Heart left ventricle (tissue), 13 donors: ENCODE data around the gene ACOXL.
"Not testable (repeated sequence)": the region's sequence is repeated elsewhere in the genome, so short reads cannot be mapped to it uniquely, and the experiment has no call there.

ENCODE experiments used
- CTCF ChIP-seq, 12 donors: fragments of 200-600 bp; sonication (generic) in 4 of 12; IDR thresholded peaks; one replicate each; pipeline versions ENCODE4 v1.5.0 to v1.8.0; 2018 to 2022; ENCODE audit warnings: antibody characterized with exemption in 12 of 12, mild to moderate bottlenecking in 5 of 12
- POLR2A ChIP-seq, 2 donors: fragments of 450-650 bp; IDR thresholded peaks; one replicate each; pipeline ENCODE4 v1.6.1; 2017; ENCODE audit warnings: antibody characterized with exemption in 2 of 2, mild to moderate bottlenecking in 2 of 2, moderate library complexity in 2 of 2
- donor health status: ischemic (EF 13 %, LVEDD 7.1; RV severe dilation, severe dysfunction).
- donor health status: DM: no; HTN: yes; CAD: no.
- donor health status: DM: no; HTN: no; CAD: no.
- donor health status: ischemic (EF 25% LVEDD 6.9; RV normal size, moderate dysfunction).
- donor health status: ischemic (EF 25% LVEDD 5.7; RV mildly dilated, moderate dysfunction).
- donor health status: ischemic (EF 35%, LVEDD 5.7; RV mildly dilated, moderate dysfunction).
- donor health status: nonischemic (EF 11% LVEDD 7.7; RV severe dilation, severe dysfunction).
- donor health status: DM: yes; HTN: yes; CAD: no.
- donor health status: PGD.
- donor health status: ischemic (EF 29% LVEDD 5.4; RV normal size, mild dysfunction).
- donor health status: nonischemic (EF 23%, LVEDD 6.1; RV moderate dilation, normal function).

GRCh38 chr2:110687775-110688484 is 44.4 kb upstream of the ACOXL start:
- TF ChIP-seq CTCF, POLR2A (IDR thresholded peaks at IDR 0.05): not testable (repeated sequence)
